HFFc6 (cell line): Measurements from ENCODE around the gene RBMS3. TPM values are rescaled to one million over a fixed set of nuclear protein-coding genes. Genes with fewer than 3 reads are reported as not detected.

ENCODE experiments used
- DNase-seq: peaks from one replicate; pipeline ENCODE4 v3.0.0-alpha.2; 2018
- H3K27ac Mint-ChIP-seq: 2 replicates; pipeline ENCODE4 v1.8.0; 2020; ENCODE audit warnings: mild to moderate bottlenecking, mixed read lengths
- H3K27me3 Mint-ChIP-seq: 2 replicates; pipeline ENCODE4 v1.8.0; 2021; ENCODE audit warnings: mild to moderate bottlenecking, moderate library complexity, mixed read lengths; ENCODE audit not compliant: insufficient read depth
- H3K36me3 Mint-ChIP-seq: 2 replicates; pipeline ENCODE4 v1.8.0; 2021; ENCODE audit warnings: low read depth, mixed read lengths
- H3K4me1 Mint-ChIP-seq: 2 replicates; pipeline ENCODE4 v1.8.0; 2020; ENCODE audit warnings: low read depth, mixed read lengths
- H3K4me3 Mint-ChIP-seq: 2 replicates; pipeline ENCODE4 v1.8.0; 2020; ENCODE audit warnings: mild to moderate bottlenecking, moderate library complexity, mixed read lengths
- H3K9me3 Mint-ChIP-seq: 2 replicates; pipeline ENCODE4 v1.8.0; 2020; ENCODE audit warnings: mild to moderate bottlenecking, mixed read lengths
- CTCF ChIP-seq: fragments of 200-600 bp; sonication (generic); IDR thresholded peaks from 2 replicates; pipeline ENCODE4 v1.5.0; 2021; ENCODE audit warnings: antibody characterized with exemption, mild to moderate bottlenecking
- total RNA-seq, 6 experiments: library from RNA; stranded (reverse); fragmentation: NEBNext Ultra II Directional; extraction: Animal tissue kit (Norgen Biotek cat#: 25700); gene quantifications; 2 replicates in 1 of 6; 3 replicates in 5 of 6; pipeline ENCODE4 v1.2.3, GENCODE V29; 2021

Gene RBMS3
- total RNA-seq, 6 experiments from 2014 or later = 22.8 to 46.9 (median 39.4) TPM

- DNase-seq = no peak
- Mint-ChIP-seq H3K36me3 (peaks cover 4% of the 10 kb centered on the region), H3K9me3 (no peaks in the 10 kb centered on the region), H3K27me3 (no peaks in the 10 kb centered on the region; the same call in 1 of the 2 replicates), H3K4me1 (peaks cover 37% of the 10 kb centered on the region), H3K4me3 (no peak overlapping the region), H3K27ac (no peak overlapping the region)
- TF ChIP-seq CTCF = no peak
These were observed 89.2 kb downstream of the RBMS3 start for GRCh38 chr3:29370021-29370420.

DNA sequence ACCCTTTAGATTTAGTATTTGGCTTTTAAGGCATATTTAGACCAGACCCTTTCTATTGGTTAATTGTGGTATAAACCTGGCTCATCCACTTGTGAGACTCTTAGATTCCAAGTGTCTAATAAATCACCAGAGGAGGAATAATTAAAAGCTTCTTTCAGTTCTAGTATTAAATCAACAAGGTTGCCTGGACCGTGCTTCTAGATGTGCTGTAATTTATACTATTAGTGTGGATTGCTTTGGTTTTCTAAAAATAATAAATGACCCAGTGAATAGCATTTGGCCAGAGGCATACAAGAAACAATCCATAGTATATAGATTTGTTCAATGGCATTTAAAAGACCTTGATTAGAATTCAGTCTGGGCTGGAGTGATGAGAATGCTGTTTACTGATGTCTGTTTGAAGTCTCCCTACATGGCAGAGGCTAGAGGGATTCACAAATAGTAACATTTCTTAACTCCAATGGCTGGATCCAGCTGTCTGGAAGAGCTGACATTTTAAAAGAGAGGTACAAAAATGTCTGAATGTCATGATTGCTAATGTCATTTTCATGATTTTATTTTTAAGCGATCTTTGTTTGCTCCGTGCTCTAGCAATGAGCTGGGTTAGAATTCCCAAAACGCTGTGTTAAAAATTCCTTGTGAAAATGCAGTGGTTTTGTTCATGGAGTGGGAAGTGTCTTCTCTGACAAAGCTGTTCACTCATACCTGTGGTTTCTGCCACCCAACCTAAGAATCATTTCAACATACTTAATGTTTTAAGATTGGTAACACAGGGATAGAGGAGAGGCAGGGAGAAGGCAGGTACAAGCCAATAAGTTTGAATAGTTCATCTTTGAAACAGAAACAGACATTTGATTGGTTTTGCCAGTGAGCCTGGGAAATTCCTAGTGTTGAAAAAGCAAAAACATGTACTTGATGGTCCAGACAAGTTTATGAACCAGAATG is 89.9 kb downstream of the RBMS3 start:
- H3K27me3 Mint-ChIP-seq = no peaks in the 10 kb centered on the region; the same call in 1 of the 2 replicates
- H3K27ac Mint-ChIP-seq = no peak overlapping the region
- peaks cover 37% of the 10 kb centered on the region for H3K4me1 Mint-ChIP-seq
- DNase-seq = no peak
- H3K9me3 Mint-ChIP-seq = no peaks in the 10 kb centered on the region
- no peak for TF ChIP-seq CTCF
- H3K36me3 Mint-ChIP-seq = peaks cover 11% of the 10 kb centered on the region
- no peak overlapping the region for H3K4me3 Mint-ChIP-seq

- Mint-ChIP-seq H3K9me3 (no peaks in the 10 kb centered on the region), H3K27me3 (no peaks in the 10 kb centered on the region; the same call in 1 of the 2 replicates), H3K36me3 (peaks cover 11% of the 10 kb centered on the region), H3K27ac (peak overlapping the region; percentile 7), H3K4me1 (peaks cover 37% of the 10 kb centered on the region), H3K4me3 (no peak overlapping the region)
- DNase-seq = peak; percentile 63
- no peak for TF ChIP-seq CTCF
These were observed 92.3 kb downstream of the RBMS3 start for GRCh38 chr3:29373131-29373680.

DNA sequence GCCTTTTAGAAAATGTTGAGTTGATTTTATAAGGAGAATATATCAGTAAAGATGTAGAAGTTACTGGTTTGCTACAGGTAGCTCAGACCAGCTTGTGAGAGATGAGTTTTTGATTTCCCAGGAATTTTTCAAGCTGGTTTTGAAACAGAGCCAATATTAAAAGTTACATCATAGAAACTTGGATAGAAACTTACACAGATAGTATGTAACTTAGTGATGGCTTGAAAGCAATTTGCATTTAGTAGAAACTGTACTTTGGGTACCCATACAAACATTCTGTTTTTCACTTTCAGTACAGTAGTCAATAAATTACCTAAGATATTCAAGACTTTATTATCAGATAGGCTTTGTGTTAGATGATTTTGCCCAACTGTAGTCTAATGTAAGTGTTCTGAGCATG is 93.4 kb downstream of the RBMS3 start:
- Mint-ChIP-seq H3K4me1 (peaks cover 37% of the 10 kb centered on the region), H3K36me3 (peaks cover 11% of the 10 kb centered on the region), H3K4me3 (no peak overlapping the region), H3K27me3 (no peaks in the 10 kb centered on the region; the same call in 1 of the 2 replicates), H3K9me3 (no peaks in the 10 kb centered on the region), H3K27ac (no peak overlapping the region)
- no peak for TF ChIP-seq CTCF
- DNase-seq = no peak

- no peak overlapping the region for H3K27ac Mint-ChIP-seq
- peaks cover 36% of the 10 kb centered on the region for H3K4me1 Mint-ChIP-seq
- H3K27me3 Mint-ChIP-seq = no peaks in the 10 kb centered on the region
- DNase-seq = no peak
- H3K9me3 Mint-ChIP-seq = no peaks in the 10 kb centered on the region
- no peak overlapping the region for H3K4me3 Mint-ChIP-seq
- TF ChIP-seq CTCF = no peak
- H3K36me3 Mint-ChIP-seq = peaks cover 11% of the 10 kb centered on the region
These were observed 98.2 kb downstream of the RBMS3 start for GRCh38 chr3:29379097-29379496.
